Panc1 (cell line): Measurements from ENCODE around the gene CLCC1. TPM values are rescaled to one million over a fixed set of nuclear protein-coding genes. Genes with fewer than 3 reads are reported as not detected.
"Not testable (repeated sequence)": the region's sequence is repeated elsewhere in the genome, so short reads cannot be mapped to it uniquely, and the experiment has no call there.

Source experiments
- ATAC-seq: fragments of 200-7000 bp; cut with Tn5 transposase; 2 replicates; pipeline ENCODE4 v1.9.1; 2020; ENCODE audit warnings: mild to moderate bottlenecking, moderate library complexity
- Bru-seq: library from RNA; stranded (reverse); fragments of 400-500 nt; gene quantifications from one replicate; lab custom pipeline; 2021; lab: Mats Ljungman, UMichigan
- BruChase-seq, 2 experiments: library from RNA; stranded (reverse); fragments of 400-500 nt; gene quantifications; one replicate each; lab custom pipeline; 2021; lab: Mats Ljungman, UMichigan
- BruUV-seq: library from RNA; stranded (reverse); fragments of 400-500 nt; replicated peaks from 2 replicates; lab custom pipeline; 2021; lab: Mats Ljungman, UMichigan
- CTCF ChIA-PET: fragments of 300-600 bp; sonication (Branson Sonifier 250); formaldehyde crosslinking; loops from one replicate; lab custom pipeline; 2022; ENCODE audit warnings: antibody characterized with exemption; lab: Charles Lee
- POLR2A ChIA-PET: fragments of 300-600 bp; sonication (Branson Sonifier 250); formaldehyde crosslinking; loops from one replicate; lab custom pipeline; 2022; ENCODE audit warnings: antibody characterized with exemption; lab: Charles Lee
- DNase-seq: peaks from one replicate; pipeline ENCODE4 v3.0.0-alpha.2; 2010; ENCODE audit warnings: low read depth, low spot score
- H3K27ac ChIP-seq: 2 replicates; pipeline ENCODE4 v1.5.1; 2011; ENCODE audit warnings: mild to moderate bottlenecking, low read length, inconsistent platforms
- H3K27me3 ChIP-seq: fragments of 200-500 bp; sonication (Bioruptor generic); 2 replicates; pipeline ENCODE4 v1.6.0; 2014; ENCODE audit warnings: low read length, inconsistent platforms; ENCODE audit not compliant: control insufficient read depth, insufficient read depth
- H3K36me3 ChIP-seq: fragments of 200-500 bp; sonication (Bioruptor generic); 2 replicates; pipeline ENCODE4 v1.5.1; 2014; ENCODE audit warnings: inconsistent platforms, mild to moderate bottlenecking, low read length, moderate library complexity; ENCODE audit not compliant: control insufficient read depth, insufficient read depth
- H3K4me1 ChIP-seq: 2 replicates; pipeline ENCODE4 v1.5.1; 2011; ENCODE audit warnings: inconsistent platforms, mild to moderate bottlenecking, low read length, moderate library complexity; ENCODE audit not compliant: control insufficient read depth, insufficient read depth
- H3K4me3 ChIP-seq, 2 experiments: 2 replicates each; pipeline ENCODE4 v1.5.1; 2011 to 2012; ENCODE audit warnings: low read depth in 2 of 2, low read length in 2 of 2, mild to moderate bottlenecking in 2 of 2, inconsistent platforms in 1 of 2, moderate library complexity in 1 of 2
- H3K9me3 ChIP-seq: fragments of 200-500 bp; sonication (Bioruptor generic); 2 replicates; pipeline ENCODE4 v1.5.1; 2014; ENCODE audit warnings: low read depth, mild to moderate bottlenecking, inconsistent platforms, low read length, moderate library complexity; ENCODE audit not compliant: control insufficient read depth, insufficient read depth
- POLR2AphosphoS5 ChIP-seq: IDR thresholded peaks from 2 replicates; pipeline ENCODE4 v1.6.1; 2012; ENCODE audit warnings: mild to moderate bottlenecking, low read depth, low read length, moderate library complexity
- SIN3A ChIP-seq: IDR thresholded peaks from 2 replicates; pipeline ENCODE4 v1.6.1; 2012; ENCODE audit warnings: low read depth, mild to moderate bottlenecking, low read length, moderate library complexity, borderline replicate concordance; ENCODE audit not compliant: insufficient read depth
- TCF7L2 ChIP-seq: IDR thresholded peaks from 2 replicates; pipeline ENCODE4 v1.6.1; 2011; ENCODE audit warnings: mild to moderate bottlenecking, low read depth, low read length, inconsistent platforms
- in situ Hi-C: cut with HindIII; loops from 2 replicates; pipeline ENCODE4 v1.10.0; 2016; ENCODE audit warnings: low sequenced_read_pairs, low pct_unique_long_range_greater_than_20kb
- intact Hi-C: fragments of 100-400 bp; cut with micrococcal nuclease; formaldehyde crosslinking; loops from one replicate; pipeline ENCODE4 v1.10.0; 2022; ENCODE audit not compliant: unreplicated experiment
- long read RNA-seq: library from polyadenylated mRNA; unstranded; transcript quantifications from one replicate; pipeline ENCODE4 v2.0.0, GENCODE V29; 2021; ENCODE audit not compliant: unreplicated experiment
- polyA plus RNA-seq: library from polyadenylated mRNA; unstranded; fragments of >200 nt; gene quantifications from one replicate; pipeline ENCODE4 v1.2.1, GENCODE V29; 2012; ENCODE audit warnings: missing spikeins; ENCODE audit not compliant: insufficient read length
- total RNA-seq: library from RNA; stranded (reverse); gene quantifications from one replicate; pipeline ENCODE4 v1.2.1, GENCODE V29; 2021; ENCODE audit not compliant: unreplicated experiment
- TF ChIP-seq, protein P1 (sequence below): fragments of 450-650 bp; IDR thresholded peaks from 2 replicates; pipeline ENCODE4 v1.5.1; 2017; ENCODE audit warnings: mild to moderate bottlenecking
- TF ChIP-seq, protein P2 (sequence below), 2 experiments: IDR thresholded peaks; 2 replicates each; pipeline ENCODE4 v1.6.1; 2011 to 2012; ENCODE audit warnings: low read depth in 2 of 2, control low read depth in 1 of 2, low read length in 1 of 2, mild to moderate bottlenecking in 1 of 2, moderate library complexity in 1 of 2; ENCODE audit not compliant: insufficient read depth in 1 of 2

CLCC1 gene, protein sequence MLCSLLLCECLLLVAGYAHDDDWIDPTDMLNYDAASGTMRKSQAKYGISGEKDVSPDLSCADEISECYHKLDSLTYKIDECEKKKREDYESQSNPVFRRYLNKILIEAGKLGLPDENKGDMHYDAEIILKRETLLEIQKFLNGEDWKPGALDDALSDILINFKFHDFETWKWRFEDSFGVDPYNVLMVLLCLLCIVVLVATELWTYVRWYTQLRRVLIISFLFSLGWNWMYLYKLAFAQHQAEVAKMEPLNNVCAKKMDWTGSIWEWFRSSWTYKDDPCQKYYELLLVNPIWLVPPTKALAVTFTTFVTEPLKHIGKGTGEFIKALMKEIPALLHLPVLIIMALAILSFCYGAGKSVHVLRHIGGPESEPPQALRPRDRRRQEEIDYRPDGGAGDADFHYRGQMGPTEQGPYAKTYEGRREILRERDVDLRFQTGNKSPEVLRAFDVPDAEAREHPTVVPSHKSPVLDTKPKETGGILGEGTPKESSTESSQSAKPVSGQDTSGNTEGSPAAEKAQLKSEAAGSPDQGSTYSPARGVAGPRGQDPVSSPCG
- total RNA-seq (28.4 TPM), Bru-seq, nascent RNA (percentile 88 among the genes with signal in this experiment), BruChase-seq, experiment 1, labeled RNA remaining after a 2-hour chase (percentile 97 among the genes with signal in this experiment), BruChase-seq, experiment 2, labeled RNA remaining after a 6-hour chase (percentile 97 among the genes with signal in this experiment)
- 23.1 TPM for polyA plus RNA-seq
- long read RNA-seq, full-length matches to known transcripts = 20 of 66 reads
- long read RNA-seq, partial matches to known transcripts = 5 of 66 reads
- long read RNA-seq, other reads (novel, unspliced or antisense) = 41 of 66 reads

DNA sequence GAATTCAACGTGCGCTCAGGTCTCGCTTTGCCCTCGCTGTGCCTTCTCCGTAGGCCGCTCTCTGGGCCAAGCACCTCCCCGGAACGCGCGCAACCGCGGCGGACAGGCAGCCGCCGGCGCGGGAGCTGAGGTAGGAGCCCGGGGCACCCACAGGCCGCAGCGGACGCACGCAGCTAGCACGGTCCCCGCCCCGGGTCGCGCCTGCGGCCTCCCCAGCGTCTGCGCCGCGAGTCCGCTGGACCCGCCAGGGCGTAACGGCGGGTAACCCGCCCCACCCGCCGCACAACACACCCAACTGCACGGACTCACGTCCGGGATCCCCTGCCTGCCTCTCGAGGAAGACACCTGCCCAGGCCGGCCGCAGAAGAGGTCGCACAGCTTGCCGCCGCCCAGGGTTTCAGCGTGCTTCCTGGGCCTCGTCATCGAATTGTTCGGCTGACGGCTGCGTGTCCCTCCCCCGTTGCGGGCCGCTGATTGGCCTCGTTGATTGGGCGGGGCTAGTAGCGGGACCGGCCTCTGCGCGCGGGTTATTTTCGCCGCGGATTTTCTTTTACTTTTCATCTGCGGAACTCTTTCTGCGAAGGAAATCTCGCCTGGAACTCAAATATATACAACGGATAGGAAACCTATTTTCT, at the start of gene CLCC1:
Gene CLCC1, minus strand, starts transcription at position 433 of the 635 bp plus-strand sequence. CDS start 13,047 bp downstream, outside the sequence.
- Histone ChIP-seq H3K9me3 (no peaks in the 10 kb centered on the region), H3K27me3 (no peaks in the 10 kb centered on the region), H3K36me3 (no peaks in the 10 kb centered on the region; the same call in 1 of the 2 replicates), H3K27ac (peak within 1 kb of the TSS; percentile 65), H3K4me3 (peak within 1 kb of the TSS; percentile 66 to 73), H3K4me1 (peaks cover 5% of the 10 kb centered on the region; the same call in 1 of the 2 replicates)
- ATAC-seq = peak; percentile 97
- DNase-seq = peak; percentile 32
- no TSS peak for BruUV-seq
- ChIA-PET POLR2A (no interaction called here), CTCF (interaction anchor here (0.6 kb wide), 1 partner anchor 135 kb away, joined by 3 read pairs; no protein-coding TSS in a partner anchor)
- in situ Hi-C loops = no loop called here
- intact Hi-C loops = no loop called here
- no peak for TF ChIP-seq TCF7L2
- TF ChIP-seq SIN3A = peak; percentile 70; the same call in 1 of the 2 replicates
- peak; percentile 76 for TF ChIP-seq POLR2AphosphoS5

DNA sequence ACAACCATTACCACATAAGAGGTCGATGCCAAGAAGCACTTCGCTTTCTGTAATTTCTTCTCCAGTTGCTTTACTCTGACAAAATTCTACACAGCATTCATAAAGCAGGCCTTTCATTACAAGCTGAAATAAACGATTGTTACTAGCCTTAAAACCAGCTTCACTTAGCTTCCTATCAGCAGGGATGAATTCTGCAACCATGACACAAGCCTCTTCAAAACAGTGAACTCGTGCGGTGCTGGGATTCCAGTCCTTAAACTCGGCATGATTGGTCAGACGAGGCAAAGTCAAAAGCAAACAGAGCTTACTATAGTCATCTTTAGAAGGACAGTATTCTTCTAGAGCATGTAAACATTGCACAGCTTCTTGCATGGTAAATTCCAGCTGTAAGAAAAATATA, 48.1 kb upstream of the CLCC1 start:
- BruUV-seq = no TSS peak
- no peaks in the 10 kb centered on the region for H3K9me3 ChIP-seq
- no peaks in the 10 kb centered on the region for H3K4me1 ChIP-seq
- ATAC-seq (no peak), DNase-seq (no peak)
- no peaks in the 10 kb centered on the region; the same call in 1 of the 2 replicates for H3K36me3 ChIP-seq
- H3K27ac ChIP-seq = no peak overlapping the region
- intact Hi-C loops = no loop called here
- in situ Hi-C loops = no loop called here
- ChIA-PET CTCF (no interaction called here), POLR2A (interaction anchor here (0.5 kb wide), 1 partner anchor 63 kb away, joined by 5 read pairs; no protein-coding TSS in a partner anchor)
- H3K4me3 ChIP-seq = no peak overlapping the region
- TF ChIP-seq, protein P1, sequence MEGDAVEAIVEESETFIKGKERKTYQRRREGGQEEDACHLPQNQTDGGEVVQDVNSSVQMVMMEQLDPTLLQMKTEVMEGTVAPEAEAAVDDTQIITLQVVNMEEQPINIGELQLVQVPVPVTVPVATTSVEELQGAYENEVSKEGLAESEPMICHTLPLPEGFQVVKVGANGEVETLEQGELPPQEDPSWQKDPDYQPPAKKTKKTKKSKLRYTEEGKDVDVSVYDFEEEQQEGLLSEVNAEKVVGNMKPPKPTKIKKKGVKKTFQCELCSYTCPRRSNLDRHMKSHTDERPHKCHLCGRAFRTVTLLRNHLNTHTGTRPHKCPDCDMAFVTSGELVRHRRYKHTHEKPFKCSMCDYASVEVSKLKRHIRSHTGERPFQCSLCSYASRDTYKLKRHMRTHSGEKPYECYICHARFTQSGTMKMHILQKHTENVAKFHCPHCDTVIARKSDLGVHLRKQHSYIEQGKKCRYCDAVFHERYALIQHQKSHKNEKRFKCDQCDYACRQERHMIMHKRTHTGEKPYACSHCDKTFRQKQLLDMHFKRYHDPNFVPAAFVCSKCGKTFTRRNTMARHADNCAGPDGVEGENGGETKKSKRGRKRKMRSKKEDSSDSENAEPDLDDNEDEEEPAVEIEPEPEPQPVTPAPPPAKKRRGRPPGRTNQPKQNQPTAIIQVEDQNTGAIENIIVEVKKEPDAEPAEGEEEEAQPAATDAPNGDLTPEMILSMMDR = no peak
- no peak for TF ChIP-seq SIN3A
- no peak for TF ChIP-seq POLR2AphosphoS5
- TF ChIP-seq, protein P2, sequence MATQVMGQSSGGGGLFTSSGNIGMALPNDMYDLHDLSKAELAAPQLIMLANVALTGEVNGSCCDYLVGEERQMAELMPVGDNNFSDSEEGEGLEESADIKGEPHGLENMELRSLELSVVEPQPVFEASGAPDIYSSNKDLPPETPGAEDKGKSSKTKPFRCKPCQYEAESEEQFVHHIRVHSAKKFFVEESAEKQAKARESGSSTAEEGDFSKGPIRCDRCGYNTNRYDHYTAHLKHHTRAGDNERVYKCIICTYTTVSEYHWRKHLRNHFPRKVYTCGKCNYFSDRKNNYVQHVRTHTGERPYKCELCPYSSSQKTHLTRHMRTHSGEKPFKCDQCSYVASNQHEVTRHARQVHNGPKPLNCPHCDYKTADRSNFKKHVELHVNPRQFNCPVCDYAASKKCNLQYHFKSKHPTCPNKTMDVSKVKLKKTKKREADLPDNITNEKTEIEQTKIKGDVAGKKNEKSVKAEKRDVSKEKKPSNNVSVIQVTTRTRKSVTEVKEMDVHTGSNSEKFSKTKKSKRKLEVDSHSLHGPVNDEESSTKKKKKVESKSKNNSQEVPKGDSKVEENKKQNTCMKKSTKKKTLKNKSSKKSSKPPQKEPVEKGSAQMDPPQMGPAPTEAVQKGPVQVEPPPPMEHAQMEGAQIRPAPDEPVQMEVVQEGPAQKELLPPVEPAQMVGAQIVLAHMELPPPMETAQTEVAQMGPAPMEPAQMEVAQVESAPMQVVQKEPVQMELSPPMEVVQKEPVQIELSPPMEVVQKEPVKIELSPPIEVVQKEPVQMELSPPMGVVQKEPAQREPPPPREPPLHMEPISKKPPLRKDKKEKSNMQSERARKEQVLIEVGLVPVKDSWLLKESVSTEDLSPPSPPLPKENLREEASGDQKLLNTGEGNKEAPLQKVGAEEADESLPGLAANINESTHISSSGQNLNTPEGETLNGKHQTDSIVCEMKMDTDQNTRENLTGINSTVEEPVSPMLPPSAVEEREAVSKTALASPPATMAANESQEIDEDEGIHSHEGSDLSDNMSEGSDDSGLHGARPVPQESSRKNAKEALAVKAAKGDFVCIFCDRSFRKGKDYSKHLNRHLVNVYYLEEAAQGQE (IDR thresholded peaks at IDR 0.05; ENCODE audit: insufficient read depth in 1 of 2, low read depth in 2 of 2, low read length in 1 of 2) = no peak
- TF ChIP-seq TCF7L2 = no peak
- H3K27me3 ChIP-seq = no peaks in the 10 kb centered on the region

DNA sequence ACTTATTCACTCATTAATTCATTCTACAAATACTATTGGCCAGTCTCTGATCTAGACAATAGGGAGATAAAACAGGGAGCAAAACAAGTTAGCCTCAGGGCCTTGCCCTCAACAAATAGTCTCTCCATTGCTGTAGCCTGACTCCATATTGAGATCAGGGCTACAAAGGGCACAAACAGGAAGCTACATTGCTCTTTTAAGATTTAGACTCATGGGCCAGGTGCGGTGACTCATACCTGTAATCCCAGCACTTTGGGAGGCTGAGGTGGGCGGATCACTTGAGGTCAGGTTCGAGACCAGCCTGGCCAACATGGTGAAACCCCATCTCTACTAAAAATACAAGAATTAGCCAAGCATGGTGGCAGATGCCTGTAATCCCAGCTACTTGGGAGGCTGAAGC, 33.3 kb upstream of the CLCC1 start:
- BruUV-seq, DNase-seq, intact Hi-C loops, H3K4me1 ChIP-seq, H3K27ac ChIP-seq, H3K9me3 ChIP-seq, POLR2A ChIA-PET, H3K27me3 ChIP-seq, CTCF ChIA-PET, ATAC-seq, H3K4me3 ChIP-seq, H3K36me3 ChIP-seq, in situ Hi-C loops: not testable (repeated sequence)
